SK-N-SH (cell line): Measurements from ENCODE around the gene TBC1D1.

Experiments used
- EP300 ChIP-seq, 2 experiments: IDR thresholded peaks; 2 replicates each; pipeline versions ENCODE4 v1.4.0 to v1.6.1; 2012; ENCODE audit warnings: borderline replicate concordance in 1 of 2, low read depth in 1 of 2, low read length in 1 of 2
- JUND ChIP-seq: IDR thresholded peaks from 2 replicates; pipeline ENCODE4 v1.4.0; 2012
- POLR2AphosphoS5 ChIP-seq: IDR thresholded peaks from 2 replicates; pipeline ENCODE4 v1.6.1; 2012; ENCODE audit warnings: low read depth, low read length
- RAD21 ChIP-seq: IDR thresholded peaks from 2 replicates; pipeline ENCODE4 v1.6.1; 2012; ENCODE audit warnings: mild to moderate bottlenecking, low read length
- RCOR1 ChIP-seq: fragments of 150-350 bp; IDR thresholded peaks from 2 replicates; pipeline ENCODE4 v1.6.1; 2017; ENCODE audit warnings: antibody characterized with exemption, low read length
- RFX5 ChIP-seq: IDR thresholded peaks from 2 replicates; pipeline ENCODE4 v1.6.1; 2012; ENCODE audit warnings: mild to moderate bottlenecking, improper control_type of control experiment, low read length
- RXRA ChIP-seq: IDR thresholded peaks from 2 replicates; pipeline ENCODE4 v1.4.0; 2012; ENCODE audit warnings: low read depth, mild to moderate bottlenecking, borderline replicate concordance
- SIN3A ChIP-seq: IDR thresholded peaks from 2 replicates; pipeline ENCODE4 v1.6.1; 2012; ENCODE audit warnings: low read depth, mild to moderate bottlenecking, low read length, moderate library complexity, borderline replicate concordance
- TCF12 ChIP-seq: IDR thresholded peaks from 2 replicates; pipeline ENCODE4 v1.4.0; 2012
- TEAD4 ChIP-seq: IDR thresholded peaks from 2 replicates; pipeline ENCODE4 v1.4.0; 2012; ENCODE audit warnings: mild to moderate bottlenecking, borderline replicate concordance; ENCODE audit not compliant: insufficient read depth
- TF ChIP-seq, protein P1 (sequence below): fragments of 200-600 bp; sonication (generic); IDR thresholded peaks from 2 replicates; pipeline ENCODE4 v1.6.1; 2017; ENCODE audit warnings: antibody characterized with exemption, mild to moderate bottlenecking, moderate library complexity

DNA sequence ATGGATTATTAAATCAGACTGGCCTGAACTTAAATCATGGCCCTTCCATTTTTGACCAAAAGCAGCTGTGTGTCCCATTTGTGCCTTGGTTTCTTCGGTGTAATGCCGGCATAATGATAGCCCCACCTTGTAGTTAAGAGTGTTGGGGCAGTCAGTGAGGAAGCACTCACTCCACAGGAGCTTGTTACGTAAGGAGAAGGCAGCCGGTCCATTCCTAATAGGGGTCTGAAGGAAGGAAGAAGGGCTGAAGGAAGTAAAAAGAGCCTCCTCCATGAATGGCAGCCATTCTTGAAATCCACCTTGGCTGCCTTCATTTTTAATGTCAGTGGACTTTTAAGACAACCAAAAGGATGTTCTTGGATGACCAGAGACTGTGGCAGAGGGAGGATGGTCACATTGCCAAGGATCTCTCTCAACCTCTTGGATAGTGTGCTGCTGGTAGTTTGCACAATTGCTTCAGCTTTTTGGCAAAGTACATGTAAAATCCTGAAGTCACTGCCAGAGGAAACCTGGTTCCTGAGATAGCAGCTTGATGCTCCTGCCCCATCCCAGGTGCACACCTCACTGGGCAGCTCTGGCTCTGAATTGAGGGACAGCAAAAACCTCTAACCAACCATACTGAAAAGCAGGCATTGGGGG is 182.8 kb downstream of the TBC1D1 start:
- TF ChIP-seq RCOR1: no peak
- TF ChIP-seq JUND: no peak
- no peak for TF ChIP-seq EP300 (IDR thresholded peaks at IDR 0.05; ENCODE audit: borderline replicate concordance in 1 of 2, low read depth in 1 of 2, low read length in 1 of 2)
- TF ChIP-seq, protein P1, sequence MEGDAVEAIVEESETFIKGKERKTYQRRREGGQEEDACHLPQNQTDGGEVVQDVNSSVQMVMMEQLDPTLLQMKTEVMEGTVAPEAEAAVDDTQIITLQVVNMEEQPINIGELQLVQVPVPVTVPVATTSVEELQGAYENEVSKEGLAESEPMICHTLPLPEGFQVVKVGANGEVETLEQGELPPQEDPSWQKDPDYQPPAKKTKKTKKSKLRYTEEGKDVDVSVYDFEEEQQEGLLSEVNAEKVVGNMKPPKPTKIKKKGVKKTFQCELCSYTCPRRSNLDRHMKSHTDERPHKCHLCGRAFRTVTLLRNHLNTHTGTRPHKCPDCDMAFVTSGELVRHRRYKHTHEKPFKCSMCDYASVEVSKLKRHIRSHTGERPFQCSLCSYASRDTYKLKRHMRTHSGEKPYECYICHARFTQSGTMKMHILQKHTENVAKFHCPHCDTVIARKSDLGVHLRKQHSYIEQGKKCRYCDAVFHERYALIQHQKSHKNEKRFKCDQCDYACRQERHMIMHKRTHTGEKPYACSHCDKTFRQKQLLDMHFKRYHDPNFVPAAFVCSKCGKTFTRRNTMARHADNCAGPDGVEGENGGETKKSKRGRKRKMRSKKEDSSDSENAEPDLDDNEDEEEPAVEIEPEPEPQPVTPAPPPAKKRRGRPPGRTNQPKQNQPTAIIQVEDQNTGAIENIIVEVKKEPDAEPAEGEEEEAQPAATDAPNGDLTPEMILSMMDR: no peak
- no peak for TF ChIP-seq RFX5
- TF ChIP-seq POLR2AphosphoS5: no peak
- TF ChIP-seq RAD21: no peak
- no peak for TF ChIP-seq TCF12
- no peak for TF ChIP-seq SIN3A
- TF ChIP-seq RXRA: no peak
- no peak for TF ChIP-seq TEAD4
